Colonic mucosa (tissue), 4 donors: Measurements from ENCODE around the gene RCL1. TPM values are rescaled to one million over a fixed set of nuclear protein-coding genes. Genes with fewer than 3 reads are reported as not detected.

Source experiments
- DNase-seq: peaks from one replicate; pipeline ENCODE4 v3.0.0-alpha.2; 2020
- H3K27ac ChIP-seq: fragments of 200-600 bp; one replicate; pipeline ENCODE4 v1.8.0; 2021
- H3K27me3 ChIP-seq: fragments of 200-600 bp; one replicate; pipeline ENCODE4 v1.8.0; 2021
- H3K36me3 ChIP-seq: fragments of 200-600 bp; one replicate; pipeline ENCODE4 v1.8.0; 2021
- H3K4me1 ChIP-seq: fragments of 200-600 bp; one replicate; pipeline ENCODE4 v1.8.0; 2021; ENCODE audit warnings: mild to moderate bottlenecking
- H3K4me3 ChIP-seq: fragments of 200-600 bp; one replicate; pipeline ENCODE4 v1.8.0; 2021
- H3K9ac ChIP-seq, 2 donors: one replicate each; pipeline ENCODE4 v1.7.0; 2013; ENCODE audit warnings: control low read depth in 2 of 2, low read depth in 2 of 2, low read length in 2 of 2
- H3K9me3 ChIP-seq: fragments of 200-600 bp; one replicate; pipeline ENCODE4 v1.8.0; 2021
- CTCF ChIP-seq: fragments of 200-600 bp; IDR thresholded peaks from one replicate; pipeline ENCODE4 v1.8.0; 2022; ENCODE audit warnings: antibody characterized with exemption, mild to moderate bottlenecking
- intact Hi-C: fragments of 100-400 bp; cut with DNase I; formaldehyde crosslinking; loops from one replicate; pipeline ENCODE4 v1.14.1; 2022
- total RNA-seq, 2 donors: library from RNA; stranded (reverse); fragmentation: NEBNext Ultra II Directional in 1 of 2; extraction: Animal tissue kit (Norgen Biotek cat#: 25700) in 1 of 2; gene quantifications; one replicate each; pipeline ENCODE4 v1.2.1, GENCODE V29; 2021
- donor health status: healthy.
- donor health status: DM: no; HTN: no; CAD: no.
- donor health status: DM: no; HTN: no; CAD: no.

RCL1 gene
- total RNA-seq, 2 donors from 2014 or later = 7.0 to 12.5 TPM

GRCh38 chr9:4786599-4786998, 6.1 kb upstream of the RCL1 start:
- DNase-seq = no peak
- no peaks in the 10 kb centered on the region for H3K27me3 ChIP-seq
- no peak for TF ChIP-seq CTCF
- H3K9ac ChIP-seq = no peak overlapping the region
- H3K4me3 ChIP-seq = no peak overlapping the region
- H3K36me3 ChIP-seq = no peaks in the 10 kb centered on the region
- no peaks in the 10 kb centered on the region for H3K4me1 ChIP-seq
- H3K9me3 ChIP-seq = no peaks in the 10 kb centered on the region
- intact Hi-C loops = no loop called here
- H3K27ac ChIP-seq = no peak overlapping the region

- Histone ChIP-seq H3K27me3 (no peaks in the 10 kb centered on the region), H3K4me1 (no peaks in the 10 kb centered on the region), H3K4me3 (no peak overlapping the region), H3K27ac (no peak overlapping the region), H3K36me3 (no peaks in the 10 kb centered on the region), H3K9ac (no peak overlapping the region), H3K9me3 (no peaks in the 10 kb centered on the region)
- DNase-seq = no peak
- TF ChIP-seq CTCF = no peak
- intact Hi-C loops = no loop called here
Measured at GRCh38 chr9:4787876-4788275, 4.9 kb upstream of the RCL1 start.

- Histone ChIP-seq H3K4me3 (no peak overlapping the region), H3K36me3 (no peaks in the 10 kb centered on the region), H3K9me3 (no peaks in the 10 kb centered on the region), H3K27ac (no peak overlapping the region), H3K9ac (no peak overlapping the region), H3K27me3 (no peaks in the 10 kb centered on the region), H3K4me1 (no peaks in the 10 kb centered on the region)
- no peak for DNase-seq
- TF ChIP-seq CTCF = no peak
- intact Hi-C loops = no loop called here
Measured at GRCh38 chr9:4788703-4789102, 4.0 kb upstream of the RCL1 start.

- Histone ChIP-seq H3K27me3 (no peaks in the 10 kb centered on the region), H3K9me3 (no peaks in the 10 kb centered on the region), H3K36me3 (no peaks in the 10 kb centered on the region), H3K4me3 (peak overlapping the region; percentile 90), H3K4me1 (no peaks in the 10 kb centered on the region), H3K27ac (no peak overlapping the region), H3K9ac (peak overlapping the region; percentile 28 to 70)
- peak; percentile 27 for DNase-seq
- TF ChIP-seq CTCF = no peak
- intact Hi-C loops = loop anchor here (10.0 kb wide), 2 partner anchors 47 to 193 kb away; partner anchors contain the start of genes AK3 and JAK2
Measured at GRCh38 chr9:4792054-4792571, 631 bp upstream of the RCL1 start.

- H3K27ac ChIP-seq = peak overlapping the region; percentile 74
- TF ChIP-seq CTCF = no peak
- H3K9ac ChIP-seq = peak overlapping the region; percentile 78 to 84
- no peaks in the 10 kb centered on the region for H3K27me3 ChIP-seq
- peak overlapping the region; percentile 90 for H3K4me3 ChIP-seq
- no peaks in the 10 kb centered on the region for H3K9me3 ChIP-seq
- DNase-seq = no peak
- no peaks in the 10 kb centered on the region for H3K36me3 ChIP-seq
- no peaks in the 10 kb centered on the region for H3K4me1 ChIP-seq
- intact Hi-C loops = loop anchor here (10.0 kb wide), 2 partner anchors 49 to 191 kb away; partner anchors contain the start of genes AK3 and JAK2
Measured at GRCh38 chr9:4793459-4794395, 983 bp downstream of the RCL1 start.
